Prostate gland (tissue), 2 donors: ENCODE results near the gene DIPK1B. TPM values are rescaled to one million over a fixed set of nuclear protein-coding genes. Genes with fewer than 3 reads are reported as not detected.
A peak's percentile ranks its signal among the peaks of the same experiment; 100 is the strongest.

Experiments used
- DNase-seq: peaks from one replicate; pipeline ENCODE4 v3.0.0-alpha.2; 2019; ENCODE audit warnings: low spot score
- H3K27ac ChIP-seq, 2 donors: fragments of 200-600 bp; sonication (generic); 2 replicates each; pipeline ENCODE4 v1.5.1; 2017 to 2019
- H3K27me3 ChIP-seq: fragments of 200-600 bp; sonication (generic); replicated peaks from 2 replicates; pipeline ENCODE4 v1.5.1; 2019; ENCODE audit not compliant: insufficient read depth
- H3K36me3 ChIP-seq, 2 donors: fragments of 200-600 bp; sonication (generic); 1 replicate in 1 of 2; 2 replicates in 1 of 2; pipeline versions ENCODE4 v1.5.1 to v1.8.1; 2017 to 2019
- H3K4me1 ChIP-seq: fragments of 200-600 bp; sonication (generic); replicated peaks from 2 replicates; pipeline ENCODE4 v1.5.1; 2019
- H3K4me3 ChIP-seq, 2 donors: fragments of 200-600 bp; sonication (generic); 2 replicates each; pipeline ENCODE4 v1.5.1; 2017 to 2019
- H3K9me3 ChIP-seq: fragments of 200-600 bp; sonication (generic); 2 replicates; pipeline ENCODE4 v1.5.1; 2017
- CTCF ChIP-seq, 4 experiments: fragments of 200-600 bp in 2 of 4; fragments of 450-650 bp in 2 of 4; sonication (generic) in 2 of 4; IDR thresholded peaks; 1 replicate in 3 of 4; 2 replicates in 1 of 4; pipeline ENCODE4 v1.5.1; 2016 to 2019; ENCODE audit warnings: antibody characterized with exemption in 4 of 4, mild to moderate bottlenecking in 2 of 4, moderate library complexity in 2 of 4
- POLR2A ChIP-seq: fragments of 450-650 bp; IDR thresholded peaks from one replicate; pipeline ENCODE4 v1.6.1; 2016; ENCODE audit warnings: antibody characterized with exemption, mild to moderate bottlenecking
- POLR2AphosphoS5 ChIP-seq: sonication (generic); formaldehyde crosslinking; IDR thresholded peaks from one replicate; pipeline ENCODE4 v1.6.1; 2017; ENCODE audit warnings: antibody characterized with exemption
- WGBS: methylation state at CpG from one replicate; pipeline ENCODE4 v1.1.5; 2018; 5-methylcytosine and 5-hydroxymethylcytosine counted together
- intact Hi-C: fragments of 100-400 bp; cut with DNase I; formaldehyde crosslinking; loops from one replicate; pipeline ENCODE4 v1.14.2; 2022
- total RNA-seq, 2 donors: library from RNA; depleted of rRNA; stranded (reverse); fragments of >200 nt; gene quantifications; one replicate each; pipeline ENCODE4 v1.1.0, GENCODE V29; 2016

Gene DIPK1B
- total RNA-seq, 2 donors from 2014 or later, result 18.9 to 27.8 TPM

GRCh38 chr9:136694163-136694871 is 18.1 kb upstream of the DIPK1B start:
- Histone ChIP-seq H3K9me3 (no peaks in the 10 kb centered on the region), H3K27ac (no peak overlapping the region), H3K36me3 (no peaks in the 10 kb centered on the region), H3K27me3 (no peaks in the 10 kb centered on the region), H3K4me3 (no peak overlapping the region), H3K4me1 (peaks cover 4% of the 10 kb centered on the region)
- TF ChIP-seq POLR2AphosphoS5, result no peak
- TF ChIP-seq CTCF (IDR thresholded peaks at IDR 0.05), result peak in 3 of 4 experiments; percentile 66 to 76 (median 73)
- 18% methylated on average over 17 of the region's 32 CpGs for WGBS
- peak; percentile 42 for DNase-seq
- intact Hi-C loops, result loop anchor here (5.0 kb wide), 1 partner anchor 207 kb away; no protein-coding TSS in a partner anchor

- DNase-seq, result no peak
- H3K27me3 ChIP-seq, result no peaks in the 10 kb centered on the region
- WGBS, result 72% methylated on average over 11 of the region's 11 CpGs
- peaks cover 4% of the 10 kb centered on the region for H3K4me1 ChIP-seq
- intact Hi-C loops, result loop anchor here (5.0 kb wide), 1 partner anchor 208 kb away; no protein-coding TSS in a partner anchor
- H3K36me3 ChIP-seq, result no peaks in the 10 kb centered on the region
- no peak overlapping the region for H3K4me3 ChIP-seq
- no peaks in the 10 kb centered on the region for H3K9me3 ChIP-seq
- no peak overlapping the region for H3K27ac ChIP-seq
- TF ChIP-seq CTCF (IDR thresholded peaks at IDR 0.05) (no peak), POLR2A (no peak), POLR2AphosphoS5 (no peak)
Measured at GRCh38 chr9:136694872-136695247, 17.5 kb upstream of the DIPK1B start.

- H3K4me3 ChIP-seq, result no peak overlapping the region
- 34% methylated on average over 10 of the region's 10 CpGs for WGBS
- no peaks in the 10 kb centered on the region for H3K27me3 ChIP-seq
- no peaks in the 10 kb centered on the region for H3K9me3 ChIP-seq
- intact Hi-C loops, result no loop called here
- peak overlapping the region in 1 of 2 donors; percentile 25 for H3K27ac ChIP-seq
- TF ChIP-seq CTCF (IDR thresholded peaks at IDR 0.05) (peak in 1 of 4 experiments; percentile 11), POLR2A (peak; percentile 9), POLR2AphosphoS5 (peak; percentile 80)
- H3K4me1 ChIP-seq, result peaks cover 4% of the 10 kb centered on the region
- peak; percentile 75 for DNase-seq
- no peaks in the 10 kb centered on the region for H3K36me3 ChIP-seq
Measured at GRCh38 chr9:136695435-136695895, 16.9 kb upstream of the DIPK1B start.

- no peaks in the 10 kb centered on the region for H3K9me3 ChIP-seq
- no peak for DNase-seq
- peaks cover 4% of the 10 kb centered on the region for H3K4me1 ChIP-seq
- intact Hi-C loops, result no loop called here
- peak overlapping the region in 1 of 2 donors; percentile 25 for H3K27ac ChIP-seq
- no peaks in the 10 kb centered on the region for H3K36me3 ChIP-seq
- 91% methylated on average over 22 of the region's 23 CpGs for WGBS
- TF ChIP-seq POLR2AphosphoS5, result no peak
- TF ChIP-seq POLR2A, result no peak
- no peak for TF ChIP-seq CTCF (IDR thresholded peaks at IDR 0.05)
- H3K4me3 ChIP-seq, result no peak overlapping the region
- no peaks in the 10 kb centered on the region for H3K27me3 ChIP-seq
Measured at GRCh38 chr9:136695955-136696354, 16.4 kb upstream of the DIPK1B start.

GRCh38 chr9:136696502-136696901 is 15.9 kb upstream of the DIPK1B start:
- H3K27me3 ChIP-seq, result no peaks in the 10 kb centered on the region
- intact Hi-C loops, result no loop called here
- peaks cover 4% of the 10 kb centered on the region for H3K4me1 ChIP-seq
- no peaks in the 10 kb centered on the region for H3K36me3 ChIP-seq
- no peak overlapping the region for H3K4me3 ChIP-seq
- 66% methylated on average over 9 of the region's 9 CpGs for WGBS
- no peaks in the 10 kb centered on the region for H3K9me3 ChIP-seq
- no peak for DNase-seq
- no peak overlapping the region for H3K27ac ChIP-seq
- TF ChIP-seq POLR2A (no peak), POLR2AphosphoS5 (no peak), CTCF (IDR thresholded peaks at IDR 0.05) (no peak)
